HG03135 (cell line): ENCODE data around the gene MKLN1.
"Not testable (repeated sequence)": the region's sequence is repeated elsewhere in the genome, so short reads cannot be mapped to it uniquely, and the experiment has no call there.

Source experiments
- ATAC-seq: cut with Tn5 transposase; IDR thresholded peaks from one replicate; pipeline ENCODE4 v1.9.1; 2021; ENCODE audit warnings: mild to moderate bottlenecking, moderate library complexity; ENCODE audit not compliant: unreplicated experiment

The MKLN1 gene

GRCh38 chr7:131513245-131514061, 185.8 kb downstream of the MKLN1 start:
- peak; percentile 90 for ATAC-seq

GRCh38 chr7:131515471-131515870, 187.8 kb downstream of the MKLN1 start:
- ATAC-seq: not testable (repeated sequence)

DNA sequence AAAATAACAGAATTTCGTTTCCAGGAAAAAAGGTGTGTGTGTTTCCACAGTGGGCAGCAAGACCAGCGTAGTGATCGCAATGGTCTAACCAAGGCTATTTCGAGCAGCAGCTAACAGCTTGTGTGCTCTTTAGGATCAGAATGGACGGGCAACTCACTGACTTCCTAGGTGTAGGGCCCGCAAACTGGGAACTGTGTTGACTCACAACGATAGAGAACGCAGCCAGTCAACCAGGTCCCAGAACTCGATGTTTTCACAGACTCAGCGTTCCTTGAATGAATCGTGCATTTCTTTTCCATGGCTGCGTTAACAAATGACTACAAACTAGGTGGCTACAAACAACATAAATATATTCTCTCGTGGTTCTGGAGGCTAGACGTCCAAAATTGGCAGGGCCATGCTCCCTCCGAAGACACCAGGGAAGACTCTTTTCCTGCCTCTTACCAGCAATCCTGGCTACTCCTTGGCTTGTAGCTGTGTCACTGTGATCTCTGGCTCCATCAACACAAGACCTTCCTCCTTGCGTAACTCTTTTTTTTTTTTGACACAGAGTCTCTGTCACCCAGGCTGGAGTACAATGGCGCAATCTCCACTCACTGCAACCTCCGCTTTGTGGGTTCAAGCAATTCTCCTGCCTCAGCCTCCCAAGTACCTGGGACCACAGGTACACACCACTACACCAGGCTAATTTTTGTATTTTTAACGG, 189.7 kb downstream of the MKLN1 start:
- ATAC-seq: no peak

DNA sequence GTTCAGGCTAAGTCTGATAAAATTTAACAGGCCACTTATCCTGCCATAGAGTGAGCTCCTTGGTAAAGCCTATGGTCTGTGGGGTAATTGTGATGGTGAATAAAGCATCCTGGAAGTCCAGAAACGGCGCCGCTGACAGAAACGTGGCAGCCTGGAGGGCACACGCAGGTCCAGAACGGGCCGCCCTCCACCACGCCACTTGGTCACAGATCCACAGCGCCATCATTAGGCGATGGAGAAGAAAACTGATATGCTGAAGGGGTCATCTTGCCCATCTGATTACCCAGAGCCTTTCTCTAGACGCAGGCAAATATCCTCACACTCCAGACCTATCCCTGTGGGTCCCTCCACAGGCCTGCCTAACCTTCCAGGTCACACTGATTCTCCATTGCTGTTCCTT, 190.9 kb downstream of the MKLN1 start:
- ATAC-seq: no peak

DNA sequence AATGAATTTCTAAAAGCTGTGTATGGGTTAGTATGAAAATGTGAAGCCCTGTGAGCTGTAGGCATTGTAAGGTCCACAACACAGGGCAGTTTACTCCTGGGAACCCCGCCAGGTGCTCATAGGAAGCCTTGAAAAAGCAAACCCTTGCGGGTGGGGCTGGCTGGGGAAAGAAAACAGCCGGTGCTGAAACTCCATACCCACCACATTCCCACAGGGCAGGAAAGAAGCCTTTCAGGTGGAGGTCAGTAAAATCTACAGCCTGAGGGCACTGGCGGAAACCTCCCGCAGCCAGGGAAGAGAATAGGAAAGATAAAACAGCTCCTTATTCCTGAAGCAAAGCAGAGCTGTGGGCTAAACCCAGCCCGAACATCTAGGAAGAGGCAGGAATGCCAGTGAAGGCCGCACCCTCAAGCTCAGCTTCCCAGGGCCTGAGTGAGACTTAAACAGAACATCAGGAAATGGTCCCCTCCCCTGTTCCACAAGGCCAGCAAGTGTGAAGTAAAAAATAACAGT, 194.0 kb downstream of the MKLN1 start:
- no peak for ATAC-seq

DNA sequence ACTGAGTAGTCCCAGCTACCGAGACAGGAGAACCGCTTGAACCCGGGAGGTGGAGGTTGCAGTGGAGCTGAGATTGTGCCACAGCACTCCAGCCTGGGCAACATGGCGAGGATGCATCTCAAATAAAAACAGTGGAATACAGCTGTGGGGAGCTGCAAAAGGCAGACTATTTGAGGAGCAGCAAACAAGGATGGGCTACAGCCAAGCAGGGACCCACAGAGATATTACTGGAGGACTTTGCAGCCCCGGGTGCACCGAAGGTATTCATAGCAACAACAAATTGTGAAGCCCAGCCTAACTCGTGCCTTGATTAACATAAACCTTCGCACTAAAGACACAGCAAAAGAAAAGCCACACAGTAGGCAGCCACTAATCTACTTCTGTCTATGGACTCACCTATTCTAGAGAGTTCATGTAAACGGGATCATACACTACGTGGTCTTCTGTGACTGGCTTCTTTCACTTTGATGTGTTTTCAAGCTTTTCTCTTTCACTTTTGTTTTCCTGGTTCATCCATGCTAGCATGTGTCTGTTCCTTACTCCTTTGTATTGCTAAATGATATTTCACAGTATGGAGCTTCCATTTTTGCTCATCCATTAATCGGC, 194.8 kb downstream of the MKLN1 start:
- no peak for ATAC-seq

GRCh38 chr7:131524115-131524514, 196.4 kb downstream of the MKLN1 start:
- ATAC-seq: no peak

- no peak for ATAC-seq
Measured at GRCh38 chr7:131524703-131525102, 197.0 kb downstream of the MKLN1 start.

DNA sequence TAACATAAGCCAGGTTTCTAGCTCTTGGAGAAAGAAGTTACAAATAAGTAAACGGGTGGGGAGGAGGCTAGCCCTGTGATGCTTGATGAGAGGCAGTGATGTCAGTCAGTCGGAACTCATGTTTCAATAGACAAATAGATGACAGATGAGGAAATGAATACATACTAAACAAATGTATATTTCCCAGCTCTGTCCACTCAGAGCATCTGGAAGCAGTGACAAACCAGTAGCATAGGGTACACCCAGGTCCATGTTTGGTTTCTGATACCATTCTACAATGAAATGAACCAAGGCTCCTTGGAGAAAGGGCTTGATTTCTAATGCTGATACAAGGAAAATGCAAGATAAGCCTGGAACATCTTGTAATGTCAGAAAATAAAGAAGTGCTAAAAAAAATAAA, 198.1 kb downstream of the MKLN1 start:
- no peak for ATAC-seq

DNA sequence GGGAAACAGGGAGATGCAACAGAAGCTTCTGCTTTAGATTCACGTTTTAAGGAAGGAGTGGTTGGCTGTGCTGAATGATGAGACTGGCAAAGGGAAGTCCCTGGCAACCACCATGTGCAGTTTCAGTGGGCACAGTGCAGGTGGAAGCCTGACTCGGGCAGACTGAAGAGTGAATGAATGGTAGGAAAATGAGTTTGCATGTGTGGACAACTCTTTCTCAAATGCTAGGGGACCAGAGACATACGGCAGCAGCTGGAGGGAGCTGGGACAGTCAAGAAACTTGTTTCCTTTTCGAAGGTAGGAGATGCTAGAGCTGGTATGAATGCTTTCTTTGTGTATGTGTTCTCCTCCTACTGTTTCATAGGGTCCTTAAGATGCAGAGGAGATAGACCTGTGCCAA, 199.8 kb downstream of the MKLN1 start:
- ATAC-seq: no peak

GRCh38 chr7:131529179-131529578, 201.5 kb downstream of the MKLN1 start:
- ATAC-seq: no peak

DNA sequence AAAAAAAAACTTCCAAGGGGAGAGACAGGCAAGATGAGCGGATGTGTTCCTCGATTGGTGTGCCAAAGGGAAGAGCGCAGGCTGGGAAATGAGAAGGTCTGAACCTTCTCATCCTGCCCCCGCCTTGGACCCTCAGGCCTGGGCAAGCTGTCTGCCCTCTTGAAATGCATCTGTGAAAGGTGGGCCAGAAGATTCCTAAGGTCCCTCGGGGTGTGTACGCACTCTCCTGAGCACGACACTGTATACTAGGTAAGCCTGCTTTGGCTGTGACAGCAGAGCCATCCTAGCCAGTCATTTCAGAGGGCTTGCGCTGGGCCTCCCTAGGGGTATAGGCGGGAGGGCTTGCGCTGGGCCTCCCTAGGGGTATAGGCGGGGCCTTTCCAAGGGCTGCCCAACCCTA, 201.9 kb downstream of the MKLN1 start:
- ATAC-seq: no peak

- no peak for ATAC-seq
Measured at GRCh38 chr7:131530137-131530536, 202.5 kb downstream of the MKLN1 start.

GRCh38 chr7:131532570-131533091, 205.0 kb downstream of the MKLN1 start:
- ATAC-seq: no peak

DNA sequence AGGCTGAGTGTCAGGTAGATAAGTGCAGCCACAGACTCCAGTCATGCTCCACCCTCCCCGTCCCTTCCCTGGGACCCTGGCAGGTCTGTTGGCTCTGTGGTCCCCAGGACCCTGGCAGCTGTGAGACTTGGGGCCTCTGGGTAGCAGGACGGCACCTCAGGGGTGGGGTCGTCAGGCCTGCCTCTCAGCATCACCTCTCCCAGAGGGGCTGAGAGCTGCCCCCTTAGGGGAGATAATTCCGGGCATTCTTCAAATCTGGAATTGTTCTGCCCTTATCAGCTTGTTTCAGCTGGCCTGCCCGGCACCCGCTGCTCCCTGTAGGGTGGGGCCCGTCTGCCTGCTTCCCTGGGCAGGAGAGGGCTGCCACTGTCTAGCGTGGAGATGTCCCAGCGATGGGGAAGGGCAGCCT, 205.5 kb downstream of the MKLN1 start:
- no peak for ATAC-seq

- ATAC-seq: no peak
Measured at GRCh38 chr7:131533566-131534561, 206.2 kb downstream of the MKLN1 start.

GRCh38 chr7:131536361-131536849, 208.7 kb downstream of the MKLN1 start:
- no peak for ATAC-seq

DNA sequence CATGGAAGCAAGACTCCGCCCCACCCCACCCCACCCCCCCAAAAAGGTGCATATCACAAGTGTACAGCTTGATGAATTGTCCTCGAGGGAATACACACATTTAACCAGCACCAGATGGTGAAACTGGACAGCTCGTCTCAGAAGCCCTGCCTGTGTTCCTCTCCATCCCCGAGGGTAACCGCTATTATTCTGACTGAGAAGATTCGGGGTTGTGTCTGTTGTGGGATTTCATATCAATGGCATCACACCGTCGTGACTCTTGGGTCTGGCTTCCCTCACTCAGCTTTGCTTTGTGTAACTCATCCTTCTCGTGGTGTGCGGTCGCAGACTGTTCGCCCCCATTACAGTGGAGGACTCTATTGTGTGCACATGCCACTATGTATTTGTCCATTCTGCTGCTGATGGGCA, 209.9 kb downstream of the MKLN1 start:
- no peak for ATAC-seq

DNA sequence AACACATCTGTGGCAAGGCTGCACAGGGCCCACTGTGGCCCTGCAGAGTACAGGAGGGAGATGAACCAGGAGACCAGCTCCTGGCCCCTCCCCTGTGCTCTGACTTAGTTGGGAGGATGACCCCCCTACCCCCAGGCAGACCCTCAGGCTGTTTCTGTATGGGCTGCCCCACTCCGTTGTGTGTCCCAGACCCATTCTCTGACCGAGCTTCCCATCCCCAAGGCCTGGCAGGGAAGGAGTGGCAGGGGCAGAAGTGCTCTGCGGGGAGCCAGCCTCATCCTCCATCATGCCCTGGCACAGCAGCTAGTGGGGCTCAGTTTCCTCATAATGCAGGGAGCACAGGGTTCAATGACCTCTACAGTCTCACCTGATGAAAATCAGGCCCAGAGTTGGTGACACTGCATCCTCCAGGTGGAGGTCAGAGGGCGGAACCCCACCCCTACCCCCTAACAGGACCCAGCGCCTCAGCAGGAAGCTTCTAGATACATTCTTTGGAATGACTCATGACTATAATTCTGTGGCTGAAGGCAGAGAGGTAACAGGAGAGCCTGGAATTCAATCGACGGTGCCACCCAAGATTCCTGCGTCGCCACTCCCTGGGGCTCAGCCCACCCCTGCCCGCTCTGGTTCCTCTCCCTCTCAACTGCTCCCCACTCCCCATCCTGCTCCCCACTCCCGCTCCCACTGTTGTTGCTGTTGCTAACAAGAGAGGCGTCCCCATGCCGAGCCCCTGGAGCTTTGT, 210.6 kb downstream of the MKLN1 start:
- ATAC-seq: no peak
